Right renal pelvis (tissue), 4 donors: Measurements from ENCODE around the gene KCND2. TPM values are rescaled to one million over a fixed set of nuclear protein-coding genes. Genes with fewer than 3 reads are reported as not detected.

ENCODE experiments used
- DNase-seq, 4 donors: peaks; one replicate each; pipeline ENCODE4 v3.0.0-alpha.2; 2013; ENCODE audit warnings: low read depth in 4 of 4, low spot score in 3 of 4, missing footprints in 1 of 4
- polyA plus RNA-seq, 4 donors: library from polyadenylated mRNA; unstranded; fragments of 120-200 nt; gene quantifications; one replicate each; pipeline ENCODE4 v1.2.1, GENCODE V29; 2013; ENCODE audit not compliant: insufficient read length in 4 of 4

The KCND2 gene
- polyA plus RNA-seq, 4 donors = 1.0 to 2.4 (median 1.7) TPM

- no peak for DNase-seq
These were observed 35.1 kb downstream of the KCND2 start for GRCh38 chr7:120307991-120308545.

- no peak for DNase-seq
These were observed 38.2 kb downstream of the KCND2 start for GRCh38 chr7:120311028-120311788.

GRCh38 chr7:120320218-120320961 is 47.4 kb downstream of the KCND2 start:
- no peak for DNase-seq

- no peak for DNase-seq
These were observed 54.1 kb downstream of the KCND2 start for GRCh38 chr7:120327054-120327453.

GRCh38 chr7:120332433-120332832 is 59.5 kb downstream of the KCND2 start:
- no peak for DNase-seq

- no peak for DNase-seq
These were observed 61.5 kb downstream of the KCND2 start for GRCh38 chr7:120334475-120334874.

- DNase-seq = no peak
These were observed 64.4 kb downstream of the KCND2 start for GRCh38 chr7:120337308-120337907.

- DNase-seq = no peak
These were observed 71.3 kb downstream of the KCND2 start for GRCh38 chr7:120344276-120344675.

GRCh38 chr7:120353171-120353570 is 80.2 kb downstream of the KCND2 start:
- no peak for DNase-seq

GRCh38 chr7:120360918-120361317 is 87.9 kb downstream of the KCND2 start:
- no peak for DNase-seq

- no peak for DNase-seq
These were observed 90.4 kb downstream of the KCND2 start for GRCh38 chr7:120363414-120363813.

- no peak for DNase-seq
These were observed 98.0 kb downstream of the KCND2 start for GRCh38 chr7:120370954-120371353.

- no peak for DNase-seq
These were observed 100.2 kb downstream of the KCND2 start for GRCh38 chr7:120373174-120373573.

- DNase-seq = no peak
These were observed 121.6 kb downstream of the KCND2 start for GRCh38 chr7:120394595-120394994.

GRCh38 chr7:120395526-120396019 is 122.6 kb downstream of the KCND2 start:
- DNase-seq = no peak

- no peak for DNase-seq
These were observed 125.5 kb downstream of the KCND2 start for GRCh38 chr7:120398284-120399000.

GRCh38 chr7:120400806-120401455 is 128.0 kb downstream of the KCND2 start:
- no peak for DNase-seq

GRCh38 chr7:120402079-120402767 is 129.2 kb downstream of the KCND2 start:
- DNase-seq = no peak

GRCh38 chr7:120402801-120403200 is 129.8 kb downstream of the KCND2 start:
- DNase-seq = no peak
